C4-2B (cell line): ENCODE results near the gene OPRL1.

Experiments
- H3K27ac ChIP-seq: fragments of 450-650 bp; 2 replicates; pipeline ENCODE4 v1.5.1; 2017
- ZFX ChIP-seq: fragments of 450-650 bp; IDR thresholded peaks from 2 replicates; pipeline ENCODE4 v1.6.1; 2017
- TF ChIP-seq, protein P1 (sequence below): fragments of 450-650 bp; conservative IDR thresholded peaks from 2 replicates; pipeline ENCODE4 v1.5.1; 2017; ENCODE audit warnings: mild to moderate bottlenecking

The OPRL1 gene

DNA sequence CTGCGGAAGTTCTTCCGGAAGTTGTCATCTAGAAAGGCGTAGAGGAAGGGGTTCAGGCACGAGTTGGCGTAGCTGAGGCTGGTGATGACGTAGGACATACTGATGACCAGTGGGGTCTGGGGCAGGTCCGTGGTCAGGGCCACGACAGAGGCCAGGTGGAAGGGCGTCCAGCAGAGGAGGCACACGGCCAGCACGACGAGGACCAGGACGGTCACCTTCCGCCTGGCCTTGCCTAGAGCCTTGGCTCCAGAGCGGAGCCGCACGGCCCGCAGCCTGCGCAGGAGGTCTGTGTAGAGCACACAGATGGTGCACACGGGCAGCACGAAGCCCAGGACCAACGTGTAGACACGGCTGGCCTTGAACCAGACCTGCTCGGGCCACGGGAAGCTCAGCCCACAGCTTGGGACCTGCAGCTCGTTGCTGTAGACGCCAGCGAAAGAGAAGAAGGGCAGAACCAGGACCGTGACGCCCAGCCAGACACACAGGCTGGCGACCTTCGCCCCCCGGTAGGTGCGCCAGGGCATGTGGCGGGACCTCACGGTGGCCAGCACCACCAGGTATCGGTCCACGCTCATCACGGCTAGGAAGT, 26.1 kb downstream of the OPRL1 start:
- TF ChIP-seq, protein P1, sequence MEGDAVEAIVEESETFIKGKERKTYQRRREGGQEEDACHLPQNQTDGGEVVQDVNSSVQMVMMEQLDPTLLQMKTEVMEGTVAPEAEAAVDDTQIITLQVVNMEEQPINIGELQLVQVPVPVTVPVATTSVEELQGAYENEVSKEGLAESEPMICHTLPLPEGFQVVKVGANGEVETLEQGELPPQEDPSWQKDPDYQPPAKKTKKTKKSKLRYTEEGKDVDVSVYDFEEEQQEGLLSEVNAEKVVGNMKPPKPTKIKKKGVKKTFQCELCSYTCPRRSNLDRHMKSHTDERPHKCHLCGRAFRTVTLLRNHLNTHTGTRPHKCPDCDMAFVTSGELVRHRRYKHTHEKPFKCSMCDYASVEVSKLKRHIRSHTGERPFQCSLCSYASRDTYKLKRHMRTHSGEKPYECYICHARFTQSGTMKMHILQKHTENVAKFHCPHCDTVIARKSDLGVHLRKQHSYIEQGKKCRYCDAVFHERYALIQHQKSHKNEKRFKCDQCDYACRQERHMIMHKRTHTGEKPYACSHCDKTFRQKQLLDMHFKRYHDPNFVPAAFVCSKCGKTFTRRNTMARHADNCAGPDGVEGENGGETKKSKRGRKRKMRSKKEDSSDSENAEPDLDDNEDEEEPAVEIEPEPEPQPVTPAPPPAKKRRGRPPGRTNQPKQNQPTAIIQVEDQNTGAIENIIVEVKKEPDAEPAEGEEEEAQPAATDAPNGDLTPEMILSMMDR, result no peak
- TF ChIP-seq ZFX, result no peak
- no peak overlapping the region for H3K27ac ChIP-seq

DNA sequence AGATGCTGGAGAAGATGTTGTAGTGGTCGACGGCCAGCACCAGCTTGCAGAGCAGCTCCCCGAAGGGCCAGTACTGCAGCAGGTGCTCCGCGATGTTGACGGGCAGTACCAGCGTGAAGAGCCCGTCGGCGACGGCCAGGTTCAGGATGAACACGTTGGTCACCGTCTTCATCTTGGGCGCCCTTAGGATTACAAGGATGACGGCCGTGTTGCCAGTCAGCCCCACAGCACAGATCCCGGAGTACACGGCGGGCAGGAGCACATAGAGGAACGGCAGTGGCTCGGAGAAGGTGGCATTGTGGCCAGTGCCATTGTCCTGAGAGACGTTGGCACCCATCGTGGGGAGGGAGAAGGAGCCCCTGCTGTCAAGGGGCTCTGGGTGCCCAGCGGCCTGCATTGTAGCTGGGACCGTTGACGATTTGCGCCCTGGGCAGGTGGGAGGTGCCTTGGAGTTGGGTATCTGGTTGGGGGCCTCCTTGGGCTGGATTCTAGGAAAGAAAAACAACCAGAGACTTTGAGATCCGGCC, 26.6 kb downstream of the OPRL1 start:
- H3K27ac ChIP-seq, result no peak overlapping the region
- TF ChIP-seq, protein P1, result no peak
- TF ChIP-seq ZFX, result no peak

DNA sequence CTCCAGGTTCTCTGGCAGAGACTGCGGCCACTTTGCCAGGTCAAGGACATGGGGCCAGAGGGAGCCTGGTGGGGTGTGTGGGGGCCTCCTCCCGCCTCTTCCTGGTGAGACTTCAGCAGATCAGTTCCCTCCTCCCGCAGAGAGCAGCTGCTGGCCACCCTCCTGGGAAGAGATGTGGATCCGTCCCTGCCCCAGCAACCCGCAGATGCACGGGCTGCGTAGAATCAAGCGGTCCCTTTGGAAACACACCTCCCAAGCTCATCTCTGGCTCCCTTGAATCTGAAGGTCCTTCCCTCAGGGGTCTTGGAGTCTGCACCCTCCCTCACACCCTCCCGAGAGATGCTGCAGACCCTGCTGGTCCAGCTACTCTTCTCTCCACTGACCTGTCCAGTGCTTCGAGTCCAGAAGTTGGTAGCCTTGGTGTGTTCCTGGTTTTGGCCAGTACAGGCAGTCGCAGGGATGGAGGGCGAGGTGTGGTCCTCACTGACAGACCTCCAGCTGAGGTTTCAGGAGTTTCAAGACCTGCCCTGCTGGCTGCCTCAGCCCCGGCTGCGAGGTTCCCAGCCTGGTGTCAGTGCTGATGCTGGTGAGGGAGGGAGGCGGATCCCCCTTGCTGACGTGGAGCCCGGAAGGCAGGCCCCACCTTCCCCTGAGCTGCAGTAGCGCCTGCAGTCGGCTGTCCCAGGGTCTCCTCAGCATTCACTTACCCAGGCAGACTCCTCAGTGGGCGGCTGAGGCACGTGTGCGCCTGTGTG, 27.3 kb downstream of the OPRL1 start, which contains the start of gene NPBWR2:
TSS of gene NPBWR2 (minus strand) at position 585 of the 755 bp plus-strand sequence. CDS start 734 bp downstream, outside the sequence.
- H3K27ac ChIP-seq, result no peak within 1 kb of the TSS

DNA sequence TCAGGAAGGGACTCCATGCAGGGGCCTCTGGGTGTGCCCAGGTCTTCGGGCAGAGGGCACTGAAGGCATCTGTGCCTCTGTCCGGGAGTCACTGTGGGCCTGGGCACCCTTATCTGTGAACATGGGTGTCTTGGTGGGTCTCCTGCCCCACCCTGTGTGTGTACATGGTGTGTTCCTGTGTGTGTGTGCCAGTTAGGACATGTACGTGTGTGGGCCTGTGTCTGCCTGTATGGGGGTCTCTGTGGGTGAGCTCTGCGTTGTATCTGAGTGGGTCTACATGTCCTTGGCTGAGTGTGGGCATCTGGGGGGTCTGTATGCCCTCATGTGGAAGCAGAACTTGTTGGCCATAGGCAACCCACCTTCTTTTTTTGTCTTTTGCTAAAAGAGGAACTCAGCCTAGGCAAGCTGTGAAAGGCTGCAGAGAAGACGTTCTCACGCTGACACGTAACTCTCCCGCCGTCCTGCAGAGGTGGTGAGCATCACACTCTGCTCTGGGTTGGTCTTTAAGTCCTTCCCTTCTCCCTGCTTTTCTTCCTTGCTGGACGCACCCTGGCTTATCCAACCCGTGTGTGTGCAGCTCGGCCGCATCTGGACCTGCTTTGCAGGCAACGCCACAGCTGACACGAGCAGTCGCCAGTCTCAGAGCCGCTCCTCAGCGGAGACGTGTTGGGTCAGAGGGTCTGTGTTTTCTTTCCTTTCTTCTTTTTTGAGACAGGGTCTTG, 28.0 kb downstream of the OPRL1 start:
- H3K27ac ChIP-seq, result no peak overlapping the region
- no peak for TF ChIP-seq ZFX
- TF ChIP-seq, protein P1, result no peak

More for the DNA sequence above, 27.3 kb downstream of the OPRL1 start, which contains the start of gene NPBWR2:
- TF ChIP-seq, protein P1, result no peak
- no peak for TF ChIP-seq ZFX

DNA sequence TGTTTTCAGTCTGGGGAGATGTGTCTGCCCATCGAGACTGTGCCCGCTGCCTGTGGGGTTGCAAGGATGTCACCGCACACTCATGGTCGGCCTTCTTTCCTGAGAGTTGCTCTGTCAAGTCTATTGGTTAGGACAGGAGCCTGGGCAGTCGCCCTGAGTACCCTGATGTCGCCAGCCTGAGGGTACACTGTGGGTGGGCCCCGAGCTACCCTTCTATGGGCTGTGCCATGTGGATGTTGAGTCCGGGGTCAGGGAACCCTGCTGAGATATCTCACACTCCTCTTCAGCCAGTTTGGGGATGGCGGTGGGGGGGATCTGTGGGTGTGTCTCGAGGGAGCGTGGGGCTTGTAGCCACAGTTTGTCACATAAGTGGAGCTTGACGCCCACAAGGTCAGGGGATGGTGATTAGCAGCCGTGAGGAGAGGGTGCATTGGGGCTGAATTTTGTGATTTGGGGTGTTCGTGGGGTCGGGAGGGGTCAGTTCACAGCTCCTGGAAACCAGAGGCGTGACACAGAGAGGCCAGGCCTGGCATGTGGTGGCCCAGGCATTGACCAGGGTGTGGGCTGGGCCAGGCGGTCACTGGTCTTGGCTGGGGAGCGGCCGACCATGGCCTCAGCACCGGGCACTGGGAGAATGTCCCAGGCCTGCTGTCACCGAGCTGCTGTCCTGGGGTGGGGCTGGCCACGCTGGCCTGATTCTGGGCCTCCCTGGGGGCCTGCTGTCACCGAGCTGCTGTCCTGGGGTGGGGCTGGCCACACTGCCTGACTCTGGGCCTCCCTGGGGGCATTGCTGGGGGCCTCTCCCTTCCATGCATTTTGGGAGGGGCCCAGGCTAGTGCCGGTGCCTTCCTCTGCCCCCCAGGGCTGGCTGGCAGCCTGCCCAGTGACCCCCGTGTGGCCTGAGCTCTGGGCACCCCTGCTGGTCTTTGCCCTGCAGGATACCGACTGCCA, 29.1 kb downstream of the OPRL1 start:
- no peak overlapping the region for H3K27ac ChIP-seq
- TF ChIP-seq ZFX, result no peak
- TF ChIP-seq, protein P1, result no peak

DNA sequence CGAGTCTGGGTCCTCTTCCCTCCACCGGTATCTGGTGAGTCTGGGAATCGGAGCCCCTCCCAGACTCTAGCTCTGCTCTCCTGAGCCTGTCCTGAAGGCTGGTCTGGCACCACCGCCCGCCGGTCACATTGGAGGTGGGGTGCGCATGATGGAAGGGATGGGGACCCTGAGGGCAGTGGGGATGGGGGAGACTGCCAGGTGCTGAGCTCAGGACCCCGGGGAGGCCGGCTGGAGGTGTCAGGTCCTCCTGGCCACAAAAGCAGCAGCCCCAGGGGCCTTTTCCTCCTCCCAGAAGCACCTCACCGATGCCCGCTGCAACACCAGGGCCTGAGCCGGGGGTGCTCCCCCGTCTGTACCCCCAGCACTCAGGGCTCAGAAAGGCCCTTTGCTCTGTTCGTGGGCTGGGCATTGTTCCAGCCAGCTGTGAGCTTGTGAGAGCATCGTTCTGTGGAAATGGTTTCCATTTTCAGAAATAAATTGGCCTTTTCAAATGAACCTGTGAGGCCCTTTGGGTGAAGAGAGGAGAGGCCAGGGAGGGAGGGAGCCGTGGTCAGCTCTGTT, 30.0 kb downstream of the OPRL1 start:
- no peak overlapping the region for H3K27ac ChIP-seq
- TF ChIP-seq, protein P1, result no peak
- TF ChIP-seq ZFX, result no peak
